NK-92 (cell line): ENCODE results near the gene ZNF621.
"Not testable (repeated sequence)": the region's sequence is repeated elsewhere in the genome, so short reads cannot be mapped to it uniquely, and the experiment has no call there.

Source experiments
- DNase-seq: peaks from one replicate; lab custom pipeline; 2025; ENCODE audit not compliant: unreplicated experiment; lab: John Stamatoyannopoulos, UW

The ZNF621 gene

GRCh38 chr3:40534283-40534682 lies 9.5 kb downstream of the ZNF621 start:
- DNase-seq: no peak

GRCh38 chr3:40546816-40547215 lies 22.1 kb downstream of the ZNF621 start:
- no peak for DNase-seq

GRCh38 chr3:40550167-40550566 lies 25.4 kb downstream of the ZNF621 start:
- no peak for DNase-seq

GRCh38 chr3:40557575-40558161 lies 32.9 kb downstream of the ZNF621 start:
- DNase-seq: no peak

GRCh38 chr3:40562482-40562881 lies 37.7 kb downstream of the ZNF621 start:
- DNase-seq: not testable (repeated sequence)

GRCh38 chr3:40565629-40566028 lies 40.9 kb downstream of the ZNF621 start:
- not testable (repeated sequence) for DNase-seq

- DNase-seq: no peak
Measured at GRCh38 chr3:40566694-40567093, 41.9 kb downstream of the ZNF621 start.

- DNase-seq: no peak
Measured at GRCh38 chr3:40572588-40572987, 47.8 kb downstream of the ZNF621 start.

- DNase-seq: no peak
Measured at GRCh38 chr3:40574050-40574449, 49.3 kb downstream of the ZNF621 start.

GRCh38 chr3:40574661-40575060 lies 49.9 kb downstream of the ZNF621 start:
- no peak for DNase-seq

- DNase-seq: no peak
Measured at GRCh38 chr3:40576396-40576795, 51.6 kb downstream of the ZNF621 start.

GRCh38 chr3:40580494-40581091 lies 55.8 kb downstream of the ZNF621 start:
- peak; percentile 5 for DNase-seq

GRCh38 chr3:40581166-40581565 lies 56.4 kb downstream of the ZNF621 start:
- no peak for DNase-seq

GRCh38 chr3:40582401-40583027 lies 57.8 kb downstream of the ZNF621 start:
- no peak for DNase-seq

GRCh38 chr3:40583691-40584090 lies 58.9 kb downstream of the ZNF621 start:
- no peak for DNase-seq

- DNase-seq: no peak
Measured at GRCh38 chr3:40584625-40585189, 59.9 kb downstream of the ZNF621 start.

GRCh38 chr3:40585381-40586016 lies 60.7 kb downstream of the ZNF621 start:
- DNase-seq: no peak

- DNase-seq: no peak
Measured at GRCh38 chr3:40586901-40587300, 62.1 kb downstream of the ZNF621 start.

- DNase-seq: no peak
Measured at GRCh38 chr3:40588406-40588805, 63.6 kb downstream of the ZNF621 start.
